ENCODE measurements around the gene SCUBE1. TPM values are rescaled to one million over a fixed set of nuclear protein-coding genes. Genes with fewer than 3 reads are reported as not detected.

The SCUBE1 gene
- total RNA-seq, 1 donor from 2014 or later: 25.9 TPM

GRCh38 chr22:43199541-43199940 is 143.6 kb downstream of the SCUBE1 start:
- H3K27ac ChIP-seq: no peak overlapping the region
- H3K36me3 ChIP-seq: no peaks in the 10 kb centered on the region
- Mint-ChIP-seq H3K4me1 (peaks cover 12% of the 10 kb centered on the region), H3K9me3 (peaks cover 3% of the 10 kb centered on the region), H3K36me3 (peaks cover 2% of the 10 kb centered on the region), H3K27ac (peak overlapping the region; percentile 53), H3K27me3 (ENCODE audit: insufficient read depth, low read depth) (peaks cover 15% of the 10 kb centered on the region), H3K4me3 (no peak overlapping the region)
- H2AFZ ChIP-seq (replicated peaks): no peak overlapping the region
- no peaks in the 10 kb centered on the region for H3K27me3 ChIP-seq
- DNase-seq (ENCODE audit: low spot score): no peak
- no peaks in the 10 kb centered on the region for H4K20me1 ChIP-seq (ENCODE audit: low read depth)
- no peaks in the 10 kb centered on the region for H3K79me2 ChIP-seq (ENCODE audit: low read depth)
- H3K4me3 ChIP-seq: no peak overlapping the region
- H3K9me3 ChIP-seq (ENCODE audit: low read depth): no peaks in the 10 kb centered on the region
- H3K4me1 ChIP-seq: no peaks in the 10 kb centered on the region
- H3K4me2 ChIP-seq: no peak overlapping the region
- H3F3A ChIP-seq (ENCODE audit: low read depth): no peaks in the 10 kb centered on the region
- TF ChIP-seq EZH2phosphoT487 (IDR thresholded peaks at IDR 0.05) (no peak), EZH2 (IDR thresholded peaks at IDR 0.05) (no peak)
- TF ChIP-seq, protein P1, sequence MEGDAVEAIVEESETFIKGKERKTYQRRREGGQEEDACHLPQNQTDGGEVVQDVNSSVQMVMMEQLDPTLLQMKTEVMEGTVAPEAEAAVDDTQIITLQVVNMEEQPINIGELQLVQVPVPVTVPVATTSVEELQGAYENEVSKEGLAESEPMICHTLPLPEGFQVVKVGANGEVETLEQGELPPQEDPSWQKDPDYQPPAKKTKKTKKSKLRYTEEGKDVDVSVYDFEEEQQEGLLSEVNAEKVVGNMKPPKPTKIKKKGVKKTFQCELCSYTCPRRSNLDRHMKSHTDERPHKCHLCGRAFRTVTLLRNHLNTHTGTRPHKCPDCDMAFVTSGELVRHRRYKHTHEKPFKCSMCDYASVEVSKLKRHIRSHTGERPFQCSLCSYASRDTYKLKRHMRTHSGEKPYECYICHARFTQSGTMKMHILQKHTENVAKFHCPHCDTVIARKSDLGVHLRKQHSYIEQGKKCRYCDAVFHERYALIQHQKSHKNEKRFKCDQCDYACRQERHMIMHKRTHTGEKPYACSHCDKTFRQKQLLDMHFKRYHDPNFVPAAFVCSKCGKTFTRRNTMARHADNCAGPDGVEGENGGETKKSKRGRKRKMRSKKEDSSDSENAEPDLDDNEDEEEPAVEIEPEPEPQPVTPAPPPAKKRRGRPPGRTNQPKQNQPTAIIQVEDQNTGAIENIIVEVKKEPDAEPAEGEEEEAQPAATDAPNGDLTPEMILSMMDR (IDR thresholded peaks at IDR 0.05): no peak
- H3K9ac ChIP-seq: no peak overlapping the region

GRCh38 chr22:43198936-43199335 is 144.2 kb downstream of the SCUBE1 start:
- no peak overlapping the region for H3K27ac ChIP-seq
- DNase-seq (ENCODE audit: low spot score): no peak
- no peaks in the 10 kb centered on the region for H4K20me1 ChIP-seq (ENCODE audit: low read depth)
- Mint-ChIP-seq H3K4me3 (no peak overlapping the region), H3K27me3 (ENCODE audit: insufficient read depth, low read depth) (peaks cover 15% of the 10 kb centered on the region), H3K27ac (peak overlapping the region; percentile 30), H3K4me1 (peaks cover 12% of the 10 kb centered on the region), H3K9me3 (peaks cover 3% of the 10 kb centered on the region), H3K36me3 (peaks cover 2% of the 10 kb centered on the region)
- H3K79me2 ChIP-seq (ENCODE audit: low read depth): no peaks in the 10 kb centered on the region
- no peaks in the 10 kb centered on the region for H3F3A ChIP-seq (ENCODE audit: low read depth)
- TF ChIP-seq, protein P1 (IDR thresholded peaks at IDR 0.05): no peak
- H2AFZ ChIP-seq (replicated peaks): no peak overlapping the region
- H3K4me1 ChIP-seq: no peaks in the 10 kb centered on the region
- no peaks in the 10 kb centered on the region for H3K36me3 ChIP-seq
- H3K4me3 ChIP-seq: no peak overlapping the region
- H3K9me3 ChIP-seq (ENCODE audit: low read depth): no peaks in the 10 kb centered on the region
- H3K4me2 ChIP-seq: no peak overlapping the region
- H3K9ac ChIP-seq: no peak overlapping the region
- no peaks in the 10 kb centered on the region for H3K27me3 ChIP-seq

- no peak overlapping the region for H3K4me3 Mint-ChIP-seq
- H2AFZ ChIP-seq (replicated peaks): no peak overlapping the region
- peaks cover 15% of the 10 kb centered on the region for H3K27me3 Mint-ChIP-seq (ENCODE audit: insufficient read depth, low read depth)
- H3K36me3 ChIP-seq: no peaks in the 10 kb centered on the region
- no peak overlapping the region for H3K27ac ChIP-seq
- no peaks in the 10 kb centered on the region for H3F3A ChIP-seq (ENCODE audit: low read depth)
- no peaks in the 10 kb centered on the region for H3K79me2 ChIP-seq (ENCODE audit: low read depth)
- H4K20me1 ChIP-seq (ENCODE audit: low read depth): no peaks in the 10 kb centered on the region
- H3K4me1 Mint-ChIP-seq: peaks cover 12% of the 10 kb centered on the region
- peaks cover 2% of the 10 kb centered on the region for H3K36me3 Mint-ChIP-seq
- H3K4me3 ChIP-seq: no peak overlapping the region
- no peaks in the 10 kb centered on the region for H3K9me3 ChIP-seq (ENCODE audit: low read depth)
- peaks cover 3% of the 10 kb centered on the region for H3K9me3 Mint-ChIP-seq
- no peak for TF ChIP-seq EZH2 (IDR thresholded peaks at IDR 0.05)
- TF ChIP-seq, protein P1 (IDR thresholded peaks at IDR 0.05): no peak
- no peak for TF ChIP-seq EZH2phosphoT487 (IDR thresholded peaks at IDR 0.05)
- no peaks in the 10 kb centered on the region for H3K27me3 ChIP-seq
- no peaks in the 10 kb centered on the region for H3K4me1 ChIP-seq
- no peak overlapping the region for H3K9ac ChIP-seq
- no peak overlapping the region for H3K27ac Mint-ChIP-seq
- no peak for DNase-seq (ENCODE audit: low spot score)
- no peak overlapping the region for H3K4me2 ChIP-seq
Measured at GRCh38 chr22:43198126-43198525, 145.0 kb downstream of the SCUBE1 start.
